Measurements from ENCODE around the gene ZNF560. TPM values are rescaled to one million over a fixed set of nuclear protein-coding genes. Genes with fewer than 3 reads are reported as not detected.

ZNF560 gene
- 0.91 and 1.2 TPM in 2 replicates for total RNA-seq

DNA sequence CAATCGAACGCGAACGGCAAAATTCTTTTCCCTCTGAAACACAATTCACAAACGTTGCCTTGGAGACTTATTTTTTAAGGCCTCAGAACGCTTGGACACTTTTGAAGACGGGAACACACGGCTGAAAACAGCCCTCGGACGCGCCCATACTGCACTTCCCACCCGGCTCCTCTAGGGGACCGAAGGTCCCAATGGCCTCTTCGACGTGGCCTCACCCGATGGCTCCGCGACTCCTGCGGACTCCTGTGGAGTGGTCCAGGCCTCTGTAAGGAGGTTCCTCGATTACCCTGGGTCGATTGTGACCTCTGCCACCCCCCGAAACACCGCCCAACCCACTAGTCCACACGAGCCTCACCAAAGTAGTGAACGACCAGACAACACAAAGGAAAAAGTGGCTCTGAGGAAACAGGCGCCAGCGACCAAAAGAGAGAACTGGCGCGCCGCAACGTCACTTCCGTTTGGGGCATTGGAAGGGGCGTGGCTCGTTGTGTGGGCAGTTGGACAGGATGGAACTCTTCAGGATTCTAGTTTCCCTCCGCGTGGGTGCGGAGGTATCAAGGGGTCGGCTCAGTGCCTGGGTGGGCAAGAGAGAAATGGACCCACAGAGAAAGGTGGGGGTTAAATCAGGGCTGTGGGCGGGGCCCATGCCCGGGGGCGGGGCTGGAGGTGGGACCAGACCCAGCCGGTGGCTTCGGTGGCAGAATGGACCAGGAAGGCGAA is at the start of gene ZNF560:
TSS of gene ZNF560 (minus strand) at position 434 of the 720 bp plus-strand sequence. CDS start 23,303 bp downstream, outside the sequence.

DNA sequence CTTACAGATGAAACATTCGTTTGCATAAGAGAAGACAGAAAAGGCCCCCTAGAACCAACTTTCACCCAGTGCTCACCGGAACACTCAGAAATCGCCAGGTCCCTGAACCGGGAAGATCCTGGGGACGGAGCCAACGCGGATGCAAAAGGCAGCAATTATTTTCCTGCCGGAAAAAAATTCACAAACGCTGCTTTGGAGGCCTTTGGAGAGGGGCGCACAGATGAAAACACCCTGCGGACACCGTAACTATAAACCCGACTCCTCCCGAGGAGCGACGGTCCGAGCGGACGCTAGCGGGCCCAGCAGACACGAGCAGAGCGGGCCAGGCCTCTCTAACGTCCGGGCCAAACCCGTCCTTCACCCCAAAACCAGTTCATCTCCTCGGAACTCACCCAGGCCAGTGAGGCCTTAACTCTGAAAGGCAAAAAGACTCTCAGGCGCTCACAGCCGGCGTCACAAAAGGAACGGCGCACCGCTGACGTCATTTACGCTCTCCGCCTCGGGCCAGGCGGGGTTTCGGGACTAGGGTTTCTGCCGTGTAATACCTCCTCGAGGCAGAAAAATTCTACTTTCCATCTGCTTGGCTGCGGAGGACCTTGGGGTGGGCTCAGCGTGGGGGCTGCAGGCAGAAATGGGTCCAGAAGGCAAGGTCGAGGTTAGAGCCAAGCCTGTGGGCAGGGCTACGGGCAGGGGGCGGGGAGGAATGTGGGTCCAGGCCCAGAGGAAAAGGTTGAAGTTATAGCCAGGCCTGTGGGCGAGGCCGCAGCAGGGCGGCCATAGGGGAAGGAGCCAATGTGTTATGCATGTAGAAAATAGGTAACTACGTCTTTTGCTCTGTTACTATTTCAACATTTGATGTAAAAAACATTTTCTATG is 40.0 kb upstream of the ZNF560 start, which contains the start of gene ZNF426:
TSS of gene ZNF426 (minus strand) at position 463 of the 876 bp plus-strand sequence. CDS start 2,413 bp downstream, outside the sequence.

DNA sequence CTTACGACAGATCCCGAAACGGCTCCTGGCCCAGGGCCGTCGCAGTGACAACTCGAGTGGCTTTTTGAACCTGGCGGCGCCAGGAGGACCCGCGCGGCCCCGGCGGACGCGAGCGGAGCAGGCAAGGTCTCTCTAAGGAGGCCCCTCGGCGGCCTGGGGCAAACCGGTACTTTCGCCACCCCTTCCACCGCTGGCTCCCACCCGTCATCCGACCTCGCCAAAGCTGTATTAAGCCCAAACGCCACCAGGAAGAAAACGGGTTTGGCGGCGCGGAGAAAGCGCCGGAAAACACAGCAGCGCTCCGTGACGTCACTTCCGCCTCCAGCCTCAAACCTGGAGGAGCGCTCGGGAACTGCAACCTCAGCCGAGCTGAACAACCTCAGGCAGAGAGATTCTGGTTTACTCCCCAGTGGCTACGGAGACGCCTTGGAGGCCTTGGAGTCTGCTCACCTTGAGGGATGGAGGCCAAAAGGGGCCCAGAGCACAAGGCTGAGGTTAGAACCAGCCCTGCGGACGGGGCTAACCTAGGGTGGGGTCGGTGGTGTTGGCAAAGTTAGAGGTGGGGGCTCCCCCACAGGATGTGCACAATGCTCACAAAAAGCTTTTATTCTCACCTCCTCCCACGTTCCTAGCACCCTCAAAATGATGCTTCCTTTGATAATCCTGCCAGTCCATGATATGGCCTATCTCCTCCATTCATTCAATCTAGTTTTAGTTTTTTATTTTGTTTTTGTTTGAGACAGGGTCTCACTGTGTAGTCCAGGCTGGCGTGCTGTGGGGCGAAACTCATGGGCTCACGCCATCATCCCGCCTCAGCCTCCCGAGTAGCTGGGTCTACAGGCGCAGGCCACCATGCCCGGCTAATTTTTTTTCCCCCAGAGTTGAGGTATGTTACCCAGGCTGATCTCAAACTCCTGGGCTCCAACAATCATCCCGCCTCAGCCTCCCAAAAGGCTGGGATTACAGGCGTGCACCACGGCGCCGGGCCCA is 62.8 kb downstream of the ZNF560 start, which contains the start of gene ZNF266:
TSS of gene ZNF266 (minus strand) at position 295 of the 990 bp plus-strand sequence. CDS start 15,484 bp downstream, outside the sequence.

Other genes starting within 250 kb of the ZNF560 start
- not detected in 2 replicates for gene OR7E24, start 247.7 kb downstream of the ZNF560 start, total RNA-seq
- gene ZNF699, start 188.8 kb downstream of the ZNF560 start, total RNA-seq: 12.0 and 12.6 TPM in 2 replicates
- 8.4 and 26.2 TPM in 2 replicates for gene ZNF559, start 174.4 kb downstream of the ZNF560 start, total RNA-seq
- 0.26 and 2.6 TPM in 2 replicates for gene ZNF177, start 135.6 kb downstream of the ZNF560 start, total RNA-seq
- 4.9 and 19.9 TPM in 2 replicates for gene ZNF266, start 63.0 kb downstream of the ZNF560 start, total RNA-seq
- gene ZNF426, start 40.0 kb upstream of the ZNF560 start, total RNA-seq: 8.0 and 26.0 TPM in 2 replicates
- gene ZNF121, start 85.9 kb upstream of the ZNF560 start, total RNA-seq: 16.9 and 23.9 TPM in 2 replicates
- gene ZNF561, start 122.6 kb upstream of the ZNF560 start, total RNA-seq: 34.6 and 37.1 TPM in 2 replicates
- 11.2 and 18.4 TPM in 2 replicates for gene ZNF562, start 176.5 kb upstream of the ZNF560 start, total RNA-seq

Data from epithelial cell of alveolus of lung (primary cell).